Right lobe of liver (tissue), 6 donors: ENCODE results near the gene CENPP. TPM values are rescaled to one million over a fixed set of nuclear protein-coding genes. Genes with fewer than 3 reads are reported as not detected.
A peak's percentile ranks its signal among the peaks of the same experiment; 100 is the strongest.

Source experiments
- ATAC-seq, 4 donors: fragments of 200-7000 bp; cut with Tn5 transposase; one replicate each; pipeline ENCODE4 v1.9.1; 2020; ENCODE audit warnings: mild to moderate bottlenecking in 4 of 4, moderate library complexity in 4 of 4
- DNase-seq, 3 donors: peaks; one replicate each; pipeline ENCODE4 v3.0.0-alpha.2; 2020
- H3K27ac ChIP-seq, 3 donors: fragments of 200-600 bp; one replicate each; pipeline ENCODE4 v1.8.0; 2022
- H3K27me3 ChIP-seq, 2 donors: fragments of 200-600 bp; one replicate each; pipeline ENCODE4 v1.8.0; 2022
- H3K36me3 ChIP-seq, 4 donors: fragments of 200-600 bp; sonication (generic) in 1 of 4; one replicate each; pipeline versions ENCODE4 v1.5.1 to v1.8.0; 2017 to 2022; ENCODE audit warnings: control low read depth in 1 of 4
- H3K4me1 ChIP-seq, 4 donors: fragments of 200-600 bp; sonication (generic) in 1 of 4; one replicate each; pipeline versions ENCODE4 v1.5.1 to v1.8.0; 2017 to 2022; ENCODE audit warnings: control low read depth in 1 of 4
- H3K4me3 ChIP-seq, 3 donors: fragments of 200-600 bp; one replicate each; pipeline ENCODE4 v1.8.0; 2022
- H3K9me3 ChIP-seq, 4 donors: fragments of 200-600 bp; sonication (generic) in 1 of 4; one replicate each; pipeline versions ENCODE4 v1.5.1 to v1.8.0; 2017 to 2022; ENCODE audit warnings: control low read depth in 1 of 4
- CTCF ChIP-seq, 4 donors: fragments of 200-600 bp in 3 of 4; fragments of 450-650 bp in 1 of 4; IDR thresholded peaks; one replicate each; pipeline versions ENCODE4 v1.5.1 to v1.8.0; 2016 to 2022; ENCODE audit warnings: antibody characterized with exemption in 4 of 4, mild to moderate bottlenecking in 2 of 4
- POLR2A ChIP-seq: fragments of 450-650 bp; IDR thresholded peaks from one replicate; pipeline ENCODE4 v1.6.1; 2017; ENCODE audit warnings: antibody characterized with exemption, mild to moderate bottlenecking
- WGBS: methylation state at CpG from one replicate; pipeline ENCODE4 v1.1.6; 2018; ENCODE audit warnings: low coverage, low lambda C conversion rate; ENCODE audit not compliant: insufficient coverage; ENCODE audit errors: missing lambda C conversion rate; 5-methylcytosine and 5-hydroxymethylcytosine counted together
- intact Hi-C, 2 donors: fragments of 100-400 bp; cut with DNase I; formaldehyde crosslinking; loops; one replicate each; pipeline versions ENCODE4 v1.11.2 to v1.14.1; 2022
- total RNA-seq, 6 experiments: library from RNA; depleted of rRNA in 2 of 6; stranded (reverse); fragments of >200 nt in 2 of 6; fragmentation: NEBNext Ultra II Directional in 3 of 6; extraction: Animal tissue kit (Norgen Biotek cat#: 25700) in 3 of 6; gene quantifications; one replicate each; pipeline versions ENCODE4 v1.1.0 to v1.2.4, GENCODE V29; 2016 to 2023
- donor health status: DM: no; HTN: yes; CAD: no.
- donor health status: DM: no; HTN: no; CAD: no.
- donor health status: DM: no; HTN: no; CAD: no.
- donor health status: DM: no; HTN: yes; CAD: no.
- donor health status: DM: no; HTN: yes; CAD: no.

Gene CENPP
- total RNA-seq, 6 experiments from 2014 or later = 1.0 to 3.7 (median 1.5) TPM

DNA sequence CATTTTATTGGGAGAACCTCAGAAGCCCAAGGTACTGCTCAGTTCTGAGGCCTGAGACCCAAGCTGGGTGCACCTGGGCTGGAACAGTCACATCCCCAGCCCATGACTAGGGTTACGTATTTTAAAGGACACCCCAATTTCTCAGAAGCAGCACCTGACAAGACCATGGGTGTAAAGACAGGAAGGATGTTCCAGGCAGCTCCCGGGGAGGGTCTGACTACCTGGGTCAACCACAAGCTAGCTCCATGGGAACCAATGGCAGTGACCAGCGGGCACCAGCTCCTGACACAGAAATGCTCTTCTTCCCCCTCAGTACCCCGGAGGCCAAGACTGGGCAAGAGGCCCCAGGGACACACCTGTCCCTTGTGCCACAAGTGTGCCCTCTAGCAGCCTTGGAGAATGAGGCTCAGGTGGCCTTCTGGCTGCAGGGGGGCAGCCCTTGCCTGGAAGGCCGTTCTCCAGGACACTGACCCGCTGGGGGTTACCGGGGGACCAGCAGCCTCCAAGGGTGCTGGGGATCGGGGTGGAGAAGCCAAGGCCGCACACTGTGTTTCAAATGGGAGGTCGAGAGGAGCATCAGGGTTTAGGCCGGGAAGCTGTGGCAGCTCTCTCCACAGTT lies 291.6 kb downstream of the CENPP start:
- H3K9me3 ChIP-seq = no peaks in the 10 kb centered on the region
- TF ChIP-seq POLR2A = no peak
- TF ChIP-seq CTCF (IDR thresholded peaks at IDR 0.05) = no peak
- H3K27me3 ChIP-seq = no peaks in the 10 kb centered on the region
- intact Hi-C loops = no loop called here
- ATAC-seq (peak in 1 of 4 donors; percentile 3), DNase-seq (peak in 1 of 3 donors; percentile 40)
- no peak overlapping the region for H3K4me3 ChIP-seq
- 70% methylated on average over 2 of the region's 11 CpGs for WGBS
- peaks cover 0 to 3% (median 0%) of the 10 kb centered on the region in 4 donors for H3K36me3 ChIP-seq
- H3K27ac ChIP-seq = peak overlapping the region; percentile 63 to 94 (median 70)
- peaks cover 0 to 39% (median 14%) of the 10 kb centered on the region in 4 donors for H3K4me1 ChIP-seq

DNA sequence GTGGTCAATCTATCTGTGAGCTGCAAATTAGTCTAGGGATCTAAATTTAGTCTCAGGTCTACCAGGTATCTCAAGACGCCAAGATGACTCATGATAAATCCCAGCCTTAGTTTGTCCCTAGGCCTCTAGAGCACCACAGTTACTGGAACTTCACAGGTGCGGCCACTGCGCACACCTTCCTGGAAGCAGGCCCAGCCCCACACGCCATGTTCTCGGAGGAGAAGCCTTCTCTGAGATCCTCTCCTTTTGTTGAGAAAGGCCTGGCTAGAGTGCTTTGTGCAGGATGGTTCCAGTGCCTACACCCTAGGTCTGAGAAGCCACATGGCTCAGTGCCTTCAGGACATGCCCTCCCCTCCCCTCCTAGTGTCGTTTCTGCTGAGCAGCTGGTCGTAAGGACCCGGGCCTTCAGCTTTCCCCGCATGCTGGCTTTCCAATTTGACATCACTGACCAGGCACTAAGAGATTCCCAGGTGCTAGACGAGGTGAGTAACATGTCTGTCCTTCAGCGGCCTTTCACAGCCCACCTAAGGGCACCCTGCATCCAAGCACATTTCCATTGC lies 292.3 kb downstream of the CENPP start:
- intact Hi-C loops = no loop called here
- TF ChIP-seq POLR2A (no peak), CTCF (IDR thresholded peaks at IDR 0.05) (no peak)
- Histone ChIP-seq H3K4me3 (no peak overlapping the region), H3K27ac (peak overlapping the region; percentile 58 to 94 (median 63)), H3K9me3 (no peaks in the 10 kb centered on the region), H3K27me3 (no peaks in the 10 kb centered on the region), H3K36me3 (no peaks in the 10 kb centered on the region), H3K4me1 (peaks cover 0 to 39% (median 14%) of the 10 kb centered on the region in 4 donors)
- ATAC-seq (no peak), DNase-seq (peak in 1 of 3 donors; percentile 38)
- 94% methylated on average over 3 of the region's 11 CpGs for WGBS

- Histone ChIP-seq H3K4me3 (no peak overlapping the region), H3K9me3 (no peaks in the 10 kb centered on the region), H3K36me3 (no peaks in the 10 kb centered on the region), H3K4me1 (peaks cover 0 to 41% (median 16%) of the 10 kb centered on the region in 4 donors), H3K27me3 (no peaks in the 10 kb centered on the region), H3K27ac (peak overlapping the region; percentile 58 to 94 (median 63))
- TF ChIP-seq CTCF (IDR thresholded peaks at IDR 0.05) (no peak), POLR2A (no peak)
- peak; percentile 35 to 59 (median 50) for ATAC-seq
- WGBS = 74% methylated on average over 9 of the region's 10 CpGs
- intact Hi-C loops = no loop called here
- DNase-seq = peak; percentile 74 to 83 (median 80)
Observed at GRCh38 chr9:92618633-92619225, 293.0 kb downstream of the CENPP start.

GRCh38 chr9:92619601-92620300 lies 294.0 kb downstream of the CENPP start:
- Histone ChIP-seq H3K4me1 (peaks cover 0 to 47% (median 19%) of the 10 kb centered on the region in 4 donors), H3K4me3 (no peak overlapping the region), H3K9me3 (no peaks in the 10 kb centered on the region), H3K27me3 (no peaks in the 10 kb centered on the region), H3K27ac (no peak overlapping the region), H3K36me3 (no peaks in the 10 kb centered on the region)
- intact Hi-C loops = no loop called here
- 79% methylated on average over 4 of the region's 24 CpGs for WGBS
- no peak for TF ChIP-seq CTCF (IDR thresholded peaks at IDR 0.05)
- no peak for TF ChIP-seq POLR2A
- ATAC-seq (no peak), DNase-seq (peak in 1 of 3 donors; percentile 40)
